NCI-H1048 (cell line): ENCODE measurements around the gene PISD.

Experiments used
- DNase-seq: peaks from one replicate; lab custom pipeline; 2025; lab: John Stamatoyannopoulos, UW

PISD gene

GRCh38 chr22:31652911-31653684, 8.9 kb downstream of the PISD start:
- no peak for DNase-seq

DNA sequence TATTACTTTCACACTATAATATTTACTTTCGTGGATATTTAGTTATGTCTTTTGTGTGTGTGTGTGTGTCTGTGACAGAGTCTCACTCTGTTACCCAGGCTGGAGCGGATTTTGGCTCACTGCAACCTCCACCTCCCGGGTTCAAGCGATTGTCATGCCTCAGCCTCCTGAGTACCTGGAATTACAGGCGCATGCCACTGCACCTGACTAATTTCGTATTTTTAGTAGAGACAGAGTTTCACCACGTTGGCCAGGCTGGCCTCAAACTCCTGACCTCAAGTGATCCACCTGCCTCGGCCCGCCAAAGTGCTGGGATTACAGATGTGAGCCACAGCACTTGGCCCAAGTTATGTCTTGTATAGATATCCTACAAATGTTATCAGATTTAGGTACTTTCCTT, 9.9 kb downstream of the PISD start:
- no peak for DNase-seq

DNA sequence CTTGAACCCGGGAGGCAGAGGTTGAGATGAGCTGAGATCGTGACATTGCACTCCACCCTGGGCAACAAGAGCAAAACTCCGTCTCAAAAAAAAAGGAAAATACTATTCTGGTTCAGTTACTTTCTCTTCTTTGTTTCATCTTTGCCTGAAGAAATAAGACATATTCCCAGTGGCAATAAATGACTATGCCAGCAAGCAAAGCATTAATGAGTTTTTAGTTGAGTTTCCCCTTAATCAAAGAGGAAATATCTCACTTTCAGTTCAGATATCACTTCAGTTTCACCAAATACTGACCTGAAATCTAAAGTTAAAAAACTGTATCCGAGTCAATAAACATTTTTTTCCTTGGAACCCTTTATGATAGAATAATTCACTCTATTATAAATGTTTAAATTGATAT, 10.4 kb downstream of the PISD start:
- no peak for DNase-seq

DNA sequence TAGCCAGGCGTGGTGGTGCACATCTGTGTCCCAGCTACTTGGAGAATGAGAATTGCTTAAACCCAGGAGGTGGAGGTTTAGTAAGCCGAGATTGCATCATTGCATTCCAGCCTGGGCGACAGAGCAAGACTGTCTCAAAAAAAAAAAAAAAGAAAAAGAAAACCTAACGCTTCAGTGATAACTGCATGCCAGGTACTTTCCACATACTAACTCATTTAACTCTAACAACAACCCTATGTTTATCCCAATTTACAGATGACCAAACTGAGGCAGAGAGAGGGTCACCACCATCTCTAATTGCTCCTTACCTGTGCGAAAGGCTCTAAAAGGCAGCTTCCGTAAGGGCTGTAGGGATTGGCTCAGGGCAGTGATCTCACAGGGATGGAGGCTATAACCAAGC, 11.6 kb downstream of the PISD start:
- no peak for DNase-seq

DNA sequence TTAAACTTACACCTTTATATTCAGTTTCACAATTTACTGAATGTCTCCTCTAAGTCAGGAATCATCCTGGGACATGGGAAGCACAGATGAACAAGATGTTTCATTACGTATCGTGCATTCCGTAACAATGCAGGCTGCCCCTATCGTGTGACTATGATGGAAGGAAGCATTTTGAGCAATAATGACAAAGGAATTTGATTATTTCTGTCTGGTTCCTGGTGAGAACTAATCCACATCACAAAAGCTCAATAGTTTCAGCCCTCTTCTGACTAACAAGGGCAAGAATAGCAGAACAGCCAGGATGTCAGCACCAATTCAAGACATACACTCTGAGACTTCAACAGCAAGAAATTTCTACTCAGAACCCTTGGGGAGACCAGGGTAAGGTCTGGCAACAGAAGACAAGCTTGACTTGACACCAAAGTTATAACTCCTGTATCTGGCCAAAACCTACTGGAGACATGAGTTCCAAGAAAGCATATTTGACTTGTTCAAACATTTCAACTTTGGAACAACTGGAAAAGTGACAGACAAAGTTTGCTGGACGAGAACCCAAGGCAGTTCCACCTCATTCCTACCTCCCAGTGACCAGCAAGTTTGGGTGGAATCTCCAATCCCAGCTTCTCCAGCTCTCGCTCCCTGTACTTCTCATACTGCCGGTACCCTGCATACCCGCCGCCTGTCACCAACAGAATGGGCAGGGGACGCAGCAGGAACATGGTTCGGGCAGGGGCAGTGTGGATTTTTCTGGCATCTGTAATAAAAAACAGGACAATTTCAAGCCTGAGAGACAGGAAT, 14.3 kb downstream of the PISD start:
- DNase-seq, result no peak

DNA sequence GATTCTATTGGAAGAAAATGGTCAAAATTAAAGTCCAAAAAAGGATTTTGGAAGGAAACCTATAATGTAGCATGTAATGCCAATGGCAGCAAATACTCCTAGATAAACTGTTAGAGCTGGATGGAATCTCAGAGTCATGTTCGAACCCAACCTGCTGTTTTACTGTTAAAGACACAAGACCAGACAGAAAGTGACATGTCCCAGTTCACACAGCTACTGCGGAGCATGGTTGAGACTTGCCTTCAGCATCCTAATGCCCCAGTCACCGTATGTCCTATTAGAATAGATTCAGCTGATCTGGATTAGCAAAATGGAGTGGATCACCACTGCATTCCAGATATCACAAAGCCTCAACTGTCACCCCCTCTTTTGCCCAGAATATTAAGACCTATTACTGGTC, 14.9 kb downstream of the PISD start:
- DNase-seq, result no peak

- DNase-seq, result no peak
Observed at GRCh38 chr22:31646186-31647019, 15.6 kb downstream of the PISD start.

GRCh38 chr22:31639436-31640039, 22.5 kb downstream of the PISD start:
- DNase-seq, result no peak

GRCh38 chr22:31637891-31638618, 24.0 kb downstream of the PISD start:
- no peak for DNase-seq

DNA sequence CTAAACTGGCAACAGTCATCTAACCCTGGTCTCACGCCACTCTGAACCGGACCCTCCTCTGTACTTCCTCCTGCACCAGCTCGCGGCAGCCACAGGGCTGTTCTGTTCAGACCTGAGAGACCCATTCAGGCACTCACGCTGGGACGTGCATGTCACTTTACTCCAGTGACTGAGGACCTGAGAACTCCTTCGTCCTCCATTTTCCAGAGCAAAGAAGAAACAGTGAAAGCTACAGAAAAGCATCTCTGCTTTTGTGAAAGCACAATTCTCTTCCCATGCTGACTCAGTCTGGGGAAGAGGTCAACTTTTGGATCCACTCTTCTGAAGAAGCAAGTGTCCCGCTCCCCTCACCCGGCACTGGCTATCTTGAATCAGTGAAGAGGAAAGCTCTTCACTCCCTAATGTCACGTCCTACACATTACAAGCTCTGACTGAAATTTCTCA, 24.5 kb downstream of the PISD start:
- DNase-seq, result no peak

DNA sequence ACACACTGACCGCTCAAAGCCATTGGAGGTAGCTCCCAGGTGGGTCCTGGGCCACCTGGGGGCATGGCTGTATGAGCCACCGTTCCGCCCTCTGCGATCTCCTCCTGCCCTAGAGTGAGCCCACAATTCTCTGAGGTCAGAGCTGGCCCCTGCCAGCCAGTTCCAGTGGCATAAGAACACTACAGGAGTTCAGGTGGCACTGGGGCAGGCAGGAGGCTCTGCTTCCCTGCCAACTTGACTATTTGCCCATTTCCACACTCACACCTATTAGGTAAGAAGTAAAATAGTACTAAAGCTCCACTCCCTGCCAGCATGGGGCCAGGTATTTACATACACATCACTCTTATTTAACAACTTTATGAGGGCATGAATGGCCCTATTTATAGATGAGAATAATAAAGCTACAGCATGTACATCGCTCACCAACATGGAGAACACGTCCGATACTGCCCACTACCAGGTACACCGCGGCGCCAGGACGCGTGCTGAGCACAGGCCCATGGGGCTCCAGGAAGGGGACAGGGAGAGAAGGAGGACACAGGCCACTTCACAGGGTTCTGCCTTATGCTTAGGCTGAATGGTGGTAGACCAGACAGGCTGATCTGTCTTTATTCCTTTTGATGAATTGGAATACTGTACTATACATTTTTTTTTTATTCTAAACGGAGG, 26.2 kb downstream of the PISD start:
- DNase-seq, result no peak

DNA sequence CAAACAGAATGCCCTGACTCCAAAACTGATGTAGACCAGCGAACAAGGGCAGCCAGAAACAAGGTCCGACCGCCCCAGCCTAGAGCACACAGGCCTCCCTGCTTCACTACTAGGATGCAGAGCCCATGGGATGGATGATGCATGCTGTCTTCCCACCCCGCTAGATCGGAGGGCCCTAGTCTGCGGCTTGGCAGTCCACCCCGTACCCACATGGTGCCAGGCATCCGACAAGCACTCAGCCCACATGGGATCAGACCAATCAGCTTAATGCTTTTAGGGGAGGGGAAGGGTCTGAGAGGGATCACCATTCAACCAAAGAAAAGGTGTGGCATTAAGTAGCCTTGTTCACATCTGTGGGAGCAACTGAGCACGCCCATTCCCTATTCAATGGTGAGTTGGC, 30.6 kb downstream of the PISD start:
- no peak for DNase-seq

GRCh38 chr22:31630331-31631329, 31.4 kb downstream of the PISD start:
- no peak for DNase-seq

- no peak for DNase-seq
Observed at GRCh38 chr22:31629741-31630184, 32.3 kb downstream of the PISD start.

GRCh38 chr22:31628969-31629708, 32.9 kb downstream of the PISD start:
- DNase-seq, result no peak

DNA sequence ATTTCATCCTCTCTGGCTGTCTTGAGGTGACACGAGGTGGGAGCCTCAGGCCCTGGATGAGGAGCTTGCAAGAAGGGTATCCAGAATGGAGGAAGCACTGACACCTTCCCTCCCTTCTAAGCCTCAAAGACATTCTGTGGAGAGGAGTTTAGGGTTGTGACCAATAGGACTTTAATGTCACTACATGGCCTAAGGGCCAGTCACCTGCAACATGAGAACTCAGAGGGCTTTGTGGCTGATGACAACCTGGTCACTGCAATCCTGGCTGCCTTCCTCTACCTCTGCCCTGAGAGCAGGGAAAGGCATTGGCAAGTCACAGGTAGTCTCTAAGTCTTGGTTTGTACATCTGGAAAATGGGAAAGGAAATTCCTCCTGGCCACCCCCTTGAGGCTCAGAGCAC, 33.7 kb downstream of the PISD start:
- no peak for DNase-seq

DNA sequence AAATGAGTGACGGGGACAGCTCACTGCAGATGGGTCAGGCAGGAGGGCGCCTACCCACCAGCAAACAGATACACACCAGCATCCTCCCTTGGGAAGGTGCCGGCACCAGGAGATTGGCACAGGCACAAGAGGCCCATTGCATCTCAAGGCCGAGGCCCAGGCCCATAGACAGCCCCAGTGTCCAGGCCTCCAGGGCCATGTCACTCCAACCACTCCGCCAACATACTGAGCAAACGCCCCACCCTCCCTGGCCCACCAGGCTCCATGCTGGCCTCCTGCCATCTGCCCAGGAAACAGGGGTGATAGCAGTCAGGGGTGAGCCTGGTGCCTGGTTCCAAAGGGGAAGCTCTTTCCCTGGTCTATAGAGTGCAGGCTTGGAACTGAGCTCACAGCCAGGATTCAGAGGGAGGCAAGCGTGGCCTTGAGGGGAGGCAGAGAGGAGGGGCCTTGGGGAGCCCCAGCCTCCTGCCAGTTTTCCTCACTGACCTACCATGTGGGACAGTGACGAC, 34.7 kb downstream of the PISD start:
- no peak for DNase-seq

GRCh38 chr22:31626427-31627150, 35.4 kb downstream of the PISD start:
- DNase-seq, result no peak
